K562 (cell line): Measurements from ENCODE around the gene SNAP23. TPM values are rescaled to one million over a fixed set of nuclear protein-coding genes. Genes with fewer than 3 reads are reported as not detected.

Experiments used
- EGR1 ChIP-seq: fragments of 450-650 bp; conservative IDR thresholded peaks from 2 replicates; pipeline ENCODE4 v1.6.1; 2017; ENCODE audit warnings: mild to moderate bottlenecking
- ESRRA ChIP-seq: fragments of 450-650 bp; IDR thresholded peaks from 2 replicates; pipeline ENCODE4 v1.6.1; 2014; ENCODE audit warnings: low read depth, mild to moderate bottlenecking, moderate library complexity, borderline replicate concordance
- HDAC2 ChIP-seq: fragments of 450-650 bp; IDR thresholded peaks from 2 replicates; pipeline ENCODE4 v1.6.1; 2016; ENCODE audit warnings: mild to moderate bottlenecking
- HDAC3 ChIP-seq: fragments of 450-650 bp; IDR thresholded peaks from 2 replicates; pipeline ENCODE4 v1.6.1; 2018; ENCODE audit warnings: borderline replicate concordance, mild to moderate bottlenecking, moderate library complexity; ENCODE audit not compliant: partially characterized antibody
- HNRNPLL ChIP-seq: fragments of 200-400 bp; formaldehyde crosslinking; IDR thresholded peaks from 2 replicates; pipeline ENCODE4 v1.6.1; 2017; ENCODE audit warnings: low read length, low read depth, mild to moderate bottlenecking; ENCODE audit not compliant: poor library complexity, severe bottlenecking
- ILK ChIP-seq: fragments of 450-650 bp; IDR thresholded peaks from 2 replicates; pipeline ENCODE4 v1.6.1; 2016; ENCODE audit warnings: missing genetic modification characterization, low read depth, mild to moderate bottlenecking, missing compliant biosample characterization, moderate library complexity, borderline replicate concordance
- NRF1 ChIP-seq, 2 experiments: fragments of 450-650 bp; IDR thresholded peaks in 1 of 2; conservative IDR thresholded peaks in 1 of 2; 2 replicates each; pipeline ENCODE4 v1.6.1; 2014; ENCODE audit warnings: mild to moderate bottlenecking in 2 of 2
- PCBP2 ChIP-seq: fragments of 200-400 bp; formaldehyde crosslinking; IDR thresholded peaks from 2 replicates; pipeline ENCODE4 v1.6.1; 2018; ENCODE audit warnings: low read length, low read depth, mild to moderate bottlenecking, moderate library complexity; ENCODE audit not compliant: poor library complexity, severe bottlenecking
- RFX7 ChIP-seq: fragments of 250-450 bp; sonication (Bioruptor Pico); IDR thresholded peaks from 2 replicates; pipeline ENCODE4 v1.5.1; 2021; ENCODE audit warnings: mild to moderate bottlenecking
- SIRT6 ChIP-seq: IDR thresholded peaks from one replicate; pipeline ENCODE4 v1.6.1; 2012; ENCODE audit warnings: low read depth, mild to moderate bottlenecking, control low read depth, inconsistent platforms, low read length, moderate library complexity
- SNIP1 ChIP-seq: fragments of 450-650 bp; IDR thresholded peaks from 2 replicates; pipeline ENCODE4 v1.7.1; 2017; ENCODE audit warnings: low read depth, mild to moderate bottlenecking
- TAF15 ChIP-seq: fragments of 200-400 bp; formaldehyde crosslinking; IDR thresholded peaks from 2 replicates; pipeline ENCODE4 v1.6.1; 2017; ENCODE audit warnings: mild to moderate bottlenecking, low read depth, low read length, moderate library complexity
- ZFP30 ChIP-seq: fragments of 250-450 bp; sonication (Bioruptor Pico); IDR thresholded peaks from 2 replicates; pipeline ENCODE4 v1.8.0; 2022; ENCODE audit warnings: moderate library complexity, mild to moderate bottlenecking, inconsistent platforms, borderline replicate concordance
- ZNF354B ChIP-seq: fragments of 250-450 bp; sonication (Bioruptor Pico); IDR thresholded peaks from 2 replicates; pipeline ENCODE4 v1.4.0; 2020
- ZNF584 ChIP-seq: fragments of 200-800 bp; sonication (Bioruptor generic); IDR thresholded peaks from 2 replicates; pipeline ENCODE4 v1.6.1; 2016; ENCODE audit warnings: low read depth, mild to moderate bottlenecking, missing genetic modification characterization, missing compliant biosample characterization
- polyA plus RNA-seq, 8 experiments: library from polyadenylated mRNA; depleted of rRNA in 4 of 8; stranded (reverse) in 5 of 8; unstranded in 3 of 8; fragments of >200 nt; fragmentation: Nextera tagmentation in 2 of 8; fragmentation: Illumina TruSeq in 1 of 8; extraction: Ambion mirVana in 2 of 8; extraction: Trizol in 1 of 8; gene quantifications; 2 replicates each; pipeline versions ENCODE4 v1.2.1 to v1.2.3, GENCODE V29; 2011 to 2014; ENCODE audit warnings: inconsistent platforms in 1 of 8, missing spikeins in 1 of 8
- total RNA-seq, 7 experiments: library from RNA; depleted of rRNA in 6 of 7; stranded (reverse); fragments of >200 nt in 6 of 7; fragmentation: Illumina TruSeq in 2 of 7; extraction: Trizol in 2 of 7; gene quantifications; 2 replicates each; pipeline versions ENCODE4 v1.2.1 to v1.2.3, GENCODE V29; 2011 to 2021; ENCODE audit warnings: low replicate concordance in 1 of 7
- TF ChIP-seq, protein P1 (sequence below), 3 experiments: fragments of 200-800 bp in 1 of 3; fragments of 250-450 bp in 1 of 3; fragments of 450-650 bp in 1 of 3; sonication (Bioruptor Pico) in 1 of 3; sonication (Bioruptor generic) in 1 of 3; formaldehyde crosslinking in 1 of 3; IDR thresholded peaks; 2 replicates each; pipeline versions ENCODE4 v1.6.1 to v1.8.0; 2016 to 2022; ENCODE audit warnings: mild to moderate bottlenecking in 2 of 3, missing genetic modification characterization in 2 of 3, missing compliant biosample characterization in 1 of 3, moderate library complexity in 1 of 3
- TF ChIP-seq, protein P2 (sequence below): sonication (generic); formaldehyde crosslinking; IDR thresholded peaks from 2 replicates; pipeline ENCODE4 v1.8.0; 2022; ENCODE audit warnings: missing genetic modification reagents, mild to moderate bottlenecking, borderline replicate concordance
- TF ChIP-seq, protein P3 (sequence below): sonication (generic); formaldehyde crosslinking; IDR thresholded peaks from 2 replicates; pipeline ENCODE4 v1.8.0; 2022; ENCODE audit warnings: mild to moderate bottlenecking, missing genetic modification reagents
- TF ChIP-seq, protein P4 (sequence below): fragments of 250-450 bp; sonication (Bioruptor Pico); IDR thresholded peaks from 2 replicates; pipeline ENCODE4 v1.5.0; 2020; ENCODE audit warnings: mild to moderate bottlenecking
- TF ChIP-seq, protein P5 (sequence below): fragments of 250-450 bp; sonication (Bioruptor Pico); IDR thresholded peaks from 2 replicates; pipeline ENCODE4 v1.8.0; 2021; ENCODE audit warnings: moderate library complexity, mild to moderate bottlenecking, inconsistent platforms

SNAP23 gene
- total and polyA plus RNA-seq, 9 of the 15 experiments (the other 6 are each of a cell fraction or from before 2014, with no cell fraction given): 78.9 to 168 (median 117) TPM

DNA sequence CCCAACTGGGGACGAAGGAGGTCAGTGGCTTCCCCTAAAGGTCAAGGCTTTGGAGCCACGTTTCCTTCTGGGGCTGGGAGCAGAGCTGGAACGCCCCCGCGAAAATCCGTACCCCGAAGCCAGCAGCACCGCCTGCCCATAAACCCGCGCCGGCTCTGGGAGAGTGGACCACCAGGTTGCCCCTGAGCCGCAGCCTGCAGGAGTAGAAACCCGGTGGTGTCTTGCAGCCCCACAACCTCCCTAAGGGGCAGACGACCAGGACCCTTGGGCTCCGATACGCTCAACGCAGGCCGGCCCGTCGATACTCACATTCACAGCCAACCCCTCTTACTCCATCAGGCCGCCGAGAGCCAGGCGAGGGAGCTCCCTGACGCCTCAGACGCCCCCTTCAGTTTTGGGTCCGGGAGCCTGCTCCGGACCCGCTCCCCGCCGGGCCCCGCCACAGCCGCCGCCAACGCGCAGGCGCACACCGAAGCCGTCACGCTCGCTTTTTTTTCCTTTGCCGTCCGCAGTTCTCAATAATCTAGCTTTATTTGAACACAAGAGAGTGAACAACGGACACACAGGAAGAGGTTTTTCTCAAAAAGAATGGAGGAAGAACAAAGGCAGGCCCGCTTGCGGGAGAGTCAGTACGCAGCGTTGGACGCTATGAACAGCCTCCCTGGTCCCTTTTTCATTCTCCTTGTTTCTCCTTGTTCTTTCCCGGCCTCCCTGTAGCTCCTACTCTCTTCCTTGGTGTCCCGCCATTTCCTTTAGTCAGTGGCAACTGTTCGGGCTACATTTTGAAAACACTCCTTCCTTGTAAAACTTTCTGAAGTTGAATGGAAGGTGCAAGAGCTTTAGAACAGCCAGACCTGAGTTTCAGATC lies 4.5 kb upstream of the SNAP23 start, which contains the start of gene ZNF106 (continued):
- TF ChIP-seq HNRNPLL (peak; percentile 30), TAF15 (no peak), ZFP30 (no peak), ZNF354B (CRISPR knock-in tag) (no peak), EGR1 (peak; percentile 75), NRF1 (conservative IDR thresholded peaks at IDR 0.05 in 1 of 2, IDR thresholded peaks at IDR 0.05 in 1 of 2) (peak; percentile 91 to 93), PCBP2 (no peak), HDAC2 (peak; percentile 53; the same call in 1 of the 2 replicates), ZNF584 (CRISPR knock-in tag) (0 out of 2 replicates have a peak, but pooled peaks have one; percentile 28), ESRRA (peak; percentile 69; the same call in 1 of the 2 replicates), RFX7 (no peak), ILK (tag) (no peak), HDAC3 (peak; percentile 56), SNIP1 (no peak), SIRT6 (no peak)
- TF ChIP-seq, protein P1, sequence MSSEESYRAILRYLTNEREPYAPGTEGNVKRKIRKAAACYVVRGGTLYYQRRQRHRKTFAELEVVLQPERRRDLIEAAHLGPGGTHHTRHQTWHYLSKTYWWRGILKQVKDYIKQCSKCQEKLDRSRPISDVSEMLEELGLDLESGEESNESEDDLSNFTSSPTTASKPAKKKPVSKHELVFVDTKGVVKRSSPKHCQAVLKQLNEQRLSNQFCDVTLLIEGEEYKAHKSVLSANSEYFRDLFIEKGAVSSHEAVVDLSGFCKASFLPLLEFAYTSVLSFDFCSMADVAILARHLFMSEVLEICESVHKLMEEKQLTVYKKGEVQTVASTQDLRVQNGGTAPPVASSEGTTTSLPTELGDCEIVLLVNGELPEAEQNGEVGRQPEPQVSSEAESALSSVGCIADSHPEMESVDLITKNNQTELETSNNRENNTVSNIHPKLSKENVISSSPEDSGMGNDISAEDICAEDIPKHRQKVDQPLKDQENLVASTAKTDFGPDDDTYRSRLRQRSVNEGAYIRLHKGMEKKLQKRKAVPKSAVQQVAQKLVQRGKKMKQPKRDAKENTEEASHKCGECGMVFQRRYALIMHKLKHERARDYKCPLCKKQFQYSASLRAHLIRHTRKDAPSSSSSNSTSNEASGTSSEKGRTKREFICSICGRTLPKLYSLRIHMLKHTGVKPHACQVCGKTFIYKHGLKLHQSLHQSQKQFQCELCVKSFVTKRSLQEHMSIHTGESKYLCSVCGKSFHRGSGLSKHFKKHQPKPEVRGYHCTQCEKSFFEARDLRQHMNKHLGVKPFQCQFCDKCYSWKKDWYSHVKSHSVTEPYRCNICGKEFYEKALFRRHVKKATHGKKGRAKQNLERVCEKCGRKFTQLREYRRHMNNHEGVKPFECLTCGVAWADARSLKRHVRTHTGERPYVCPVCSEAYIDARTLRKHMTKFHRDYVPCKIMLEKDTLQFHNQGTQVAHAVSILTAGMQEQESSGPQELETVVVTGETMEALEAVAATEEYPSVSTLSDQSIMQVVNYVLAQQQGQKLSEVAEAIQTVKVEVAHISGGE (CRISPR knock-in tag; IDR thresholded peaks at IDR 0.05): 0 out of 6 replicates have a peak, but pooled peaks of 1 of the 3 experiments have one; percentile 45
- TF ChIP-seq, protein P2, sequence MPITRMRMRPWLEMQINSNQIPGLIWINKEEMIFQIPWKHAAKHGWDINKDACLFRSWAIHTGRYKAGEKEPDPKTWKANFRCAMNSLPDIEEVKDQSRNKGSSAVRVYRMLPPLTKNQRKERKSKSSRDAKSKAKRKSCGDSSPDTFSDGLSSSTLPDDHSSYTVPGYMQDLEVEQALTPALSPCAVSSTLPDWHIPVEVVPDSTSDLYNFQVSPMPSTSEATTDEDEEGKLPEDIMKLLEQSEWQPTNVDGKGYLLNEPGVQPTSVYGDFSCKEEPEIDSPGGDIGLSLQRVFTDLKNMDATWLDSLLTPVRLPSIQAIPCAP (CRISPR knock-in tag): no peak
- TF ChIP-seq, protein P3, sequence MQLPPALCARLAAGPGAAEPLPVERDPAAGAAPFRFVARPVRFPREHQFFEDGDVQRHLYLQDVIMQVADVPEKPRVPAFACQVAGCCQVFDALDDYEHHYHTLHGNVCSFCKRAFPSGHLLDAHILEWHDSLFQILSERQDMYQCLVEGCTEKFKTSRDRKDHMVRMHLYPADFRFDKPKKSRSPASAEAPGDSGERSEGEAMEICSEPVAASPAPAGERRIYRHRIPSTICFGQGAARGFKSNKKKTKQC (CRISPR knock-in tag): 0 out of 2 replicates have a peak, but pooled peaks have one; percentile 42
- TF ChIP-seq, protein P4, sequence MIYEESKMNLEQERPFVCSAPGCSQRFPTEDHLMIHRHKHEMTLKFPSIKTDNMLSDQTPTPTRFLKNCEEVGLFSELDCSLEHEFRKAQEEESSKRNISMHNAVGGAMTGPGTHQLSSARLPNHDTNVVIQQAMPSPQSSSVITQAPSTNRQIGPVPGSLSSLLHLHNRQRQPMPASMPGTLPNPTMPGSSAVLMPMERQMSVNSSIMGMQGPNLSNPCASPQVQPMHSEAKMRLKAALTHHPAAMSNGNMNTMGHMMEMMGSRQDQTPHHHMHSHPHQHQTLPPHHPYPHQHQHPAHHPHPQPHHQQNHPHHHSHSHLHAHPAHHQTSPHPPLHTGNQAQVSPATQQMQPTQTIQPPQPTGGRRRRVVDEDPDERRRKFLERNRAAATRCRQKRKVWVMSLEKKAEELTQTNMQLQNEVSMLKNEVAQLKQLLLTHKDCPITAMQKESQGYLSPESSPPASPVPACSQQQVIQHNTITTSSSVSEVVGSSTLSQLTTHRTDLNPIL (CRISPR knock-in tag): no peak
- TF ChIP-seq, protein P5, sequence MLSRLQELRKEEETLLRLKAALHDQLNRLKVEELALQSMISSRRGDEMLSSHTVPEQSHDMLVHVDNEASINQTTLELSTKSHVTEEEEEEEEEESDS (CRISPR knock-in tag): no peak
